HUES6 (cell line): ENCODE measurements around the gene HEXD.

Source experiments
- H3K27ac ChIP-seq: 2 replicates; pipeline ENCODE4 v1.7.0; 2013; ENCODE audit warnings: low read depth, mild to moderate bottlenecking, low read length, inconsistent platforms
- H3K27me3 ChIP-seq: 2 replicates; pipeline ENCODE4 v1.6.1; 2013; ENCODE audit warnings: low read length; ENCODE audit not compliant: control insufficient read depth, insufficient read depth
- H3K36me3 ChIP-seq: 2 replicates; pipeline ENCODE4 v1.6.1; 2013; ENCODE audit warnings: low read length; ENCODE audit not compliant: control insufficient read depth, insufficient read depth
- H3K4me1 ChIP-seq: 2 replicates; pipeline ENCODE4 v1.6.1; 2013; ENCODE audit warnings: low read length; ENCODE audit not compliant: control insufficient read depth, insufficient read depth
- H3K4me3 ChIP-seq: 2 replicates; pipeline ENCODE4 v1.5.1; 2013; ENCODE audit warnings: low read depth, low read length
- H3K9ac ChIP-seq: one replicate; pipeline ENCODE4 v1.6.1; 2013; ENCODE audit warnings: mild to moderate bottlenecking, low read length
- H3K9me3 ChIP-seq: 2 replicates; pipeline ENCODE4 v1.6.1; 2013; ENCODE audit warnings: low read depth, low read length; ENCODE audit not compliant: control insufficient read depth, insufficient read depth

The HEXD gene

DNA sequence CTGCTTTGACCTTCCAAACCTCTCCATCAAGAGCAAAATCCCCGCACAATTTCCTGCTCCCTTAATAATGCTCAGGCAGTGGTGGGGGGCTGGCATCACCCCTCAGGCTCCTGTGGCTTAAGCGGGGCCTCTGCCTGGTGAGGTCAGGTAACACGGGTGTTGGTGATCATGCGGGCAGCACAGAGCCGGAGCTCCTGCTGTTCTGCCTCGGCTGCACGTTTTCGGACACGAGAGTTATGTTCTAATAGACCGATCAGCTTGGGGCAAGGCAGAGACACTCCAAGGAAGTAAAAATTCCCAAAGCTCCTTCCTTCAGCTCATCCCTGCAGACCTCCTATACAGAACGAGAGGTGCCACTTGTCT is 46.4 kb downstream of the HEXD start:
- Histone ChIP-seq H3K4me3 (no peak overlapping the region), H3K27me3 (no peaks in the 10 kb centered on the region), H3K9me3 (no peaks in the 10 kb centered on the region), H3K9ac (no peak overlapping the region), H3K27ac (no peak overlapping the region), H3K36me3 (peaks cover 86% of the 10 kb centered on the region), H3K4me1 (no peaks in the 10 kb centered on the region)

DNA sequence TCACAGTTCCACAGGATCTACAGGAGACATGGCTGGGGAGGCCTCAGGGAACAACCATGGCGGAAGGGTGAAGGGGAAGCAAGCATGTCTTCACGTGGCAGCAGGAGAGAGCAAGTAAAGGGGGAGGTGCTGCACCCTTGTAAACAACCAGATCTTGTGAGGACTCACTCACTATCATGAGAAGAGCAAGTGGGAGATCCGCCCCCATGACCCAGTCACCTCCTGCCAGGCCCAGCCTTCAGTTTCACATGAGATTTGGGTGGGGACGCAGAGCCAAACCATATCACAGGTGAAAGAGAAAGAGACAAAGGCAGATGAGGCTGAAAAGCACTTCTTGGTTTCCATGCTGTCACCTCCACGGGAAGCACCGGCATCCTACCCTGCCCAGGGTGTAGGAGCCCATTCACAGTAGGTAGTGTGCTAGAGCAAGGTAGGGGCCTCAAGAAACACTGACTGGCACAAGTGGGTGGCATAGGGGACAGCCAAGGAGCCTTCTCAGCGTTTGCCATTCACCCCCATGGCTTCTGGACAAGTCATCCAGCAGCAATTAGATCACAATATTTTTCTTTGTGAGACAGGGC is 47.0 kb downstream of the HEXD start:
- Histone ChIP-seq H3K9me3 (no peaks in the 10 kb centered on the region), H3K9ac (no peak overlapping the region), H3K27ac (no peak overlapping the region), H3K27me3 (no peaks in the 10 kb centered on the region), H3K4me3 (no peak overlapping the region), H3K36me3 (peaks cover 86% of the 10 kb centered on the region), H3K4me1 (no peaks in the 10 kb centered on the region)

DNA sequence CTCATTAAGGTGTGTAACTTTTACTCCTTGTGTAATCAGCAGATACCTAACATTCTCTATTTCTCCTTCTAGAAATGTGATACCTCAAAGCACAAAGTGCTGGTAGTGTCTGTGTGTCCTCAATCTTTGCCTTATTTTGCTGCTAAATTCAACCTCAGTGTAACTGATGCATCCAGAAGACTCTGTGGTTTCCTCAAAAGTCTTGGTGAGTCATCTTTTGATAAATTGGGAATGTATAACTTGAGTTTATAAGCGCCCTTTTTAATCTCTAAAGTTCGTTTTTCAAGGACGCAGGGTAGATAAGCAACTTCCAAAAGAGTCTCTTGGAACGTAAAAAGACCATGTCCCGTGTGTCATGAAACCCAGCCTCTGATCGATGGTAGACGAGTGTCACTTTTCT is 50.5 kb downstream of the HEXD start:
- Histone ChIP-seq H3K27me3 (no peaks in the 10 kb centered on the region), H3K27ac (no peak overlapping the region), H3K9ac (no peak overlapping the region), H3K9me3 (no peaks in the 10 kb centered on the region), H3K4me3 (no peak overlapping the region), H3K36me3 (peaks cover 68% of the 10 kb centered on the region), H3K4me1 (no peaks in the 10 kb centered on the region)

DNA sequence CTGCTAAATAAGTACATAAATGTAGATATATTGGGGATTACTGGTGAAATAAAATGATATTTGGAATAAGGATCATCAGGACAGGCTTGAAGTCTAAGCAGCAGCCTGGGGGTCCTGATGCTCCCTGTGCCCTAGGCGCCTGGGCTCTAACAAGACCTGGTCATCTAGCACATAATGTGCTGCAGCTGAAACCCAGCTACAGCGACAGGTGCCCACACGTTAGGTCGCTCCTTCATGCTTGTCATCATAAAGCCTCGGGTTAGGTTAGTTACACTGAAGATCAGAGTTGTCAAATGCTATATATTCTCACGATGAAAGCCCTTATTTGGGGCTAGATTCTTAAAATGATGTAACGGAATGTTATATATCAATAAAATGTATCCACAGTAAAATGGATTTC is 51.9 kb downstream of the HEXD start:
- peaks cover 67% of the 10 kb centered on the region for H3K36me3 ChIP-seq
- no peaks in the 10 kb centered on the region for H3K27me3 ChIP-seq
- no peak overlapping the region for H3K9ac ChIP-seq
- no peak overlapping the region for H3K4me3 ChIP-seq
- H3K27ac ChIP-seq: no peak overlapping the region
- H3K9me3 ChIP-seq: no peaks in the 10 kb centered on the region
- H3K4me1 ChIP-seq: no peaks in the 10 kb centered on the region

DNA sequence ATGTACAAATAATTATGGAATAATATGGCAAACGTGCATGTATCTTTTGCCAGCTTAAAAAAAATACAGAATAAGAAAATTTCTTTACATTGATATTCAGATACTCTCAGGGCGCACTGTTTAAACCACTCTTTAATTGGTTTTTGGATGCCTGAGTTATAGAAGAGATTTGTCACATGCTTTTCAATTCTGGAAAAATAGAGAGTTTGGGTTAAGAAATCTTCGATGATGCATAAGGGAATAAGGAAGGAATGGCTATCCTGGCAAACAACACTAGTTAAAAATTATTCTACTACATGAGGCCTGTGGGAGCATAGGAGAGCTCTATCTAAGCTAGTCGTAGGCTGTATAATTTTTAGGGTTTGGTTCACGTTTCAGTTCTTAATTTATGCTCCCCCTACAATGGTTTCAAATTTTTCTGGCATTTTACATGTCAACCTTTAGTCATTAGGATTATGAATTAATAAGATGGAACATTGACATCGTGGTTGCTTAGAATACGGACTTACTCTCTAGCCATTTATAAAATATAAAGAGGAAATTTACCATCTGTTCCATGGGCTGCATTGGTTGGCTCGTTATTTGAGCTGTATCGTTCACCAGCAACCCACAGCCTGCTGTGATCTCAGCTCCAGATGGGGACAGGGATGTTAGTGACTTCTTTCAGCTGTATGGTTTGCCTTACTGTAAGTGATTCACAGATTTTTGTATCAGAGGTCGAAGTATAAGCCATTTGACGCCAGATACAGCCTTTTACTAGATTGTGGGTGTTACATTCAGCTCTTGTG is 56.3 kb downstream of the HEXD start:
- H3K4me3 ChIP-seq: no peak overlapping the region
- no peaks in the 10 kb centered on the region for H3K9me3 ChIP-seq
- no peak overlapping the region for H3K9ac ChIP-seq
- H3K36me3 ChIP-seq: peaks cover 58% of the 10 kb centered on the region
- H3K27ac ChIP-seq: no peak overlapping the region
- H3K27me3 ChIP-seq: no peaks in the 10 kb centered on the region
- H3K4me1 ChIP-seq: no peaks in the 10 kb centered on the region

DNA sequence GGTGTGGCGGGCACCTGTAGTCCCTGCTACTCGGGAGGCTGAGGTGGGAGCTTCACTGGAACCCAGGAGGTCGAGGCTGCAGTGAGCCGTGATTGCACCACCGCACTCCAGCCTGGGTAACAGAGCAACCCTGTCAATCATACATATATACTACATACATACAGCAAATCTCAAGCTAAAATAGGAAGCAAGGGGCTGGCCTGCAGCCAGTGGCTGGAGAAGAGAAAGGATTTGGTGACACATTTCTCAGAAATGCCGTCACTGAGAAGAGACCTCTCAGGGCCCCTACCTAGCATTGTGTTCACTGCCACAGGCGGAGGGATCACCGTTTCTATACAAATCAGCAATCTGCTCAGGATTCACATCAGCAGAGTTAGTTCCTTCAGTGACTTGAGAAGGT is 57.3 kb downstream of the HEXD start:
- no peak overlapping the region for H3K4me3 ChIP-seq
- H3K4me1 ChIP-seq: no peaks in the 10 kb centered on the region
- no peaks in the 10 kb centered on the region for H3K27me3 ChIP-seq
- no peak overlapping the region for H3K27ac ChIP-seq
- H3K9ac ChIP-seq: no peak overlapping the region
- no peaks in the 10 kb centered on the region for H3K9me3 ChIP-seq
- H3K36me3 ChIP-seq: peaks cover 63% of the 10 kb centered on the region

DNA sequence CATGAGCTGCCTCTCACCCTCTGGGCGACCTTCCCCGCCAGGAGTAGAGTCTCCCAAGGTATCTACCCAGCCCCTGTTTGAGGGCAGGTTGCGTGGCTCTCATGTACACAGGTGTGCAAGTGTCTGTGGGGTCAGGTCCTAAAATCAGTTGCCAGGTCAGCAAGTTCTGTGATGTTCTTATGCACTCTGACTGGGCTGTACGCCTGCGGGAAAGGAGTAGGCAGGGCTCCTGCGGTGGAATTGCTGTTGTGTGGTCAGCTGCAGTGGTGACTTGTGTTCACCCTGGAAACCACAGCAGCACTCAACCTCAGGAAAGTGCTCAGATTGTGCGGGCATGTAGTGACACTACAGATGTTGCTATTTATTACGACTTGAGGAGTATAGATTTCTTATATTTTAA is 59.8 kb downstream of the HEXD start:
- peaks cover 66% of the 10 kb centered on the region for H3K36me3 ChIP-seq
- H3K4me1 ChIP-seq: no peaks in the 10 kb centered on the region
- no peaks in the 10 kb centered on the region for H3K27me3 ChIP-seq
- no peak overlapping the region for H3K9ac ChIP-seq
- H3K27ac ChIP-seq: no peak overlapping the region
- no peak overlapping the region for H3K4me3 ChIP-seq
- H3K9me3 ChIP-seq: no peaks in the 10 kb centered on the region

DNA sequence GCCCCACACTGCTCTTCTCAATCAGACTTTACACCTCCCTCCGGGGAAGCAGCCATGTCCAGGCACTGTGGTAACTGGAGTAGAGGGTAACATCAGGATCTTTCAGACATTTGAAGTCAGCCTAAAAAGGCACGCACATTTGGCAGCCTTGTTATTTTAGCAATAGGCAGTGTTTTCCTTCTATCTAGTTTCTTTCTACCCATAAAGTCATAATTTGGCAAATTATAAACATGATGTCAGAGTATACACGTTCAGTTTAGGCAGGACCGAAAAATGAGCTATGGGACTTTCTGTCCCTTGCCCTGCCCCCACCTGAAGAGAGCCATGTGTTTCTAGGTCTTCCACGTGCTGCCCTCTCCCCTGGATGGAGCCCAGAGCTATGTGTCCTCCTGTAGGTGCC is 61.5 kb downstream of the HEXD start:
- H3K27ac ChIP-seq: no peak overlapping the region

DNA sequence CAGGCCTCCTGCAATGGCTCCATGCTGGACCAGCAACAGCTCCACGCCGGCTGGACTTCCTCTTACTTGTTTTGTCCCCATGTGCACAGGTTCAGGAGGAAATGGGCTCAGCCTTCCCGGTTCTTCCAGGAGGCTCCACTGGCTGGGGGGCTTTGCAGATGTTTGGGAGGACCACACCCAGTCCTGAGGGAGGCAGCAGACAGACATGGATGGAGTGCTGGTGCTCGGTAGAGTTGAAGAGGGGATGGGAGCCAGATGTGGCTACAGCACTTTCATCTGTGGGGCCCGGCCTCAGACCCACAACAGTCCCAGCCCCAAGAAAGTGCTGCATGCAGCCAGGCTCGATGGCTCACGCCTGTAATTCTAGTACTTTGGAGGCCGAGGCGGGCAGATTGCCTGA is 62.2 kb downstream of the HEXD start:
- H3K9me3 ChIP-seq: no peaks in the 10 kb centered on the region
- H3K4me1 ChIP-seq: no peaks in the 10 kb centered on the region
- no peak overlapping the region for H3K27ac ChIP-seq
- H3K36me3 ChIP-seq: peaks cover 74% of the 10 kb centered on the region
- H3K27me3 ChIP-seq: no peaks in the 10 kb centered on the region
- no peak overlapping the region for H3K9ac ChIP-seq
- H3K4me3 ChIP-seq: no peak overlapping the region

More for the DNA sequence above, 61.5 kb downstream of the HEXD start:
- Histone ChIP-seq H3K9ac (no peak overlapping the region), H3K27me3 (no peaks in the 10 kb centered on the region), H3K4me3 (no peak overlapping the region), H3K36me3 (peaks cover 73% of the 10 kb centered on the region), H3K9me3 (no peaks in the 10 kb centered on the region), H3K4me1 (no peaks in the 10 kb centered on the region)

DNA sequence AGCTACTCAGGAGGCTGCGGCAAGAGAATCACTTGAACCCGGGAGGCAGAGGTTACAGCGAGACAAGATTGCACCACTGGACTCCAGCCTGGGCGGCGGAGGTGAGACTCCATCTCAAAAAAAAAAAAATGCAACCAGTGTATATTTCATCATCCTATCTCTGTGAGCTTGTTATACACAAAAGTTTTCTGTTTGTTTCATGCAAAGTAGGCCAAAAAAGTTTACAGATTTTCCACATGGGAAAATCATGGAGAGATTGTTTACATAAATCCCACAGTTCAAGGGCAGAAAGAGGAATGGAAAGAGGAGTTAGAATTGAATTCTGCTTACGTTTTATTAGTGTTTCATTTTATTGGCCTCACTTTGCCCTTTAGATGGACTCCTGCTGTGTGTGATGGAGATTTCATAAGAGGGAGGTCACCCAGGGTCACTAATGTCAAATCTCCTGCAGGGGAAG is 65.1 kb downstream of the HEXD start:
- Histone ChIP-seq H3K4me3 (no peak overlapping the region), H3K27ac (no peak overlapping the region), H3K9me3 (no peaks in the 10 kb centered on the region), H3K4me1 (no peaks in the 10 kb centered on the region), H3K9ac (no peak overlapping the region), H3K36me3 (peaks cover 86% of the 10 kb centered on the region), H3K27me3 (no peaks in the 10 kb centered on the region)

DNA sequence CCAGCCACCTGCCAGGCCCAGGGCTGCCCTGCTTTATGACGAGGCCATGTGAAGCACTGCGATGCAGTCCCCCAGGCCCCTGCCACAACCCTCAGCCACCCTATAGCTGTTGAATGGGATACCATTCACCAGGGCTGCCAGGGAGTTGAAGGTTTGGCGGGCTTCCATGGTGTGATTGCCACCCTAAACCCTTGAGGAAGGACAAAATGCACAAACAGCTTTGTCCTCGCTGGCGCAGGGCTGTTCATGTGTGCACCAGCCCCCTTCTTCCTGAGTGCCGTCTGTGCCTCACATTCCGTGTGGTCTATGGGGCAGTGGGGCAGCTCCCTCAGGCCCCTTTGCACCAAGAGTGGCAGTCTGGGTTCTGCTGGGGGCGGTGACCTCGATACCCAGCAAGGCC is 65.7 kb downstream of the HEXD start:
- H3K4me3 ChIP-seq: no peak overlapping the region
- peaks cover 85% of the 10 kb centered on the region for H3K36me3 ChIP-seq
- no peak overlapping the region for H3K27ac ChIP-seq
- H3K4me1 ChIP-seq: no peaks in the 10 kb centered on the region
- H3K9ac ChIP-seq: no peak overlapping the region
- H3K27me3 ChIP-seq: no peaks in the 10 kb centered on the region
- no peaks in the 10 kb centered on the region for H3K9me3 ChIP-seq
